SK-N-SH (cell line): ENCODE results near the gene FLYWCH1. TPM values are rescaled to one million over a fixed set of nuclear protein-coding genes. Genes with fewer than 3 reads are reported as not detected.

Source experiments
- CTCF ChIA-PET: fragments of 300-600, 350-600 bp; formaldehyde crosslinking; extraction: SDS; loops from one replicate; lab custom pipeline; 2021; lab: Yijun Ruan, JAX
- POLR2A ChIA-PET: fragments of 350-600 bp; sonication (Branson Sonifier 250); formaldehyde crosslinking; extraction: SDS; loops from one replicate; lab custom pipeline; 2020; ENCODE audit warnings: antibody characterized with exemption, inconsistent platforms; lab: Yijun Ruan, JAX
- DNase-seq: peaks from one replicate; pipeline ENCODE4 v3.0.0; 2012
- H2AFZ ChIP-seq: fragments of 200-600 bp; sonication (generic); 2 replicates; pipeline ENCODE4 v1.8.1; 2016; ENCODE audit warnings: antibody characterized with exemption, mild to moderate bottlenecking, low read depth
- H3F3A ChIP-seq: fragments of 200-600 bp; sonication (generic); replicated peaks from 2 replicates; pipeline ENCODE3; 2016; ENCODE audit warnings: antibody characterized with exemption, mild to moderate bottlenecking; ENCODE audit not compliant: insufficient read depth
- H3K27ac ChIP-seq, 2 experiments: fragments of 200-500 bp in 1 of 2; fragments of 200-600 bp in 1 of 2; sonication (Bioruptor generic) in 1 of 2; sonication (generic), shearing (Covaris generic) in 1 of 2; 2 replicates each; pipeline versions ENCODE4 v1.5.1 to v1.6.1; 2014 to 2016; ENCODE audit warnings: low read depth in 2 of 2, inconsistent platforms in 1 of 2, low read length in 1 of 2, mild to moderate bottlenecking in 1 of 2, mixed read lengths in 1 of 2
- H3K27me3 ChIP-seq: fragments of 200-600 bp; sonication (generic), shearing (Covaris generic); 2 replicates; pipeline ENCODE4 v1.6.1; 2016; ENCODE audit warnings: mixed run types; ENCODE audit not compliant: insufficient read depth
- H3K36me3 ChIP-seq, 2 experiments: fragments of 200-500 bp in 1 of 2; fragments of 200-600 bp in 1 of 2; sonication (Bioruptor generic) in 1 of 2; sonication (generic) in 1 of 2; replicated peaks in 1 of 2; 2 replicates each; pipeline versions ENCODE3 to v1.5.1; 2014 to 2016; ENCODE audit warnings: low read length in 1 of 2, mild to moderate bottlenecking in 1 of 2; ENCODE audit not compliant: insufficient read depth in 2 of 2, control insufficient read depth in 1 of 2
- H3K4me1 ChIP-seq, 2 experiments: fragments of 200-500 bp in 1 of 2; fragments of 200-600 bp in 1 of 2; sonication (Bioruptor generic) in 1 of 2; sonication (generic), shearing (Covaris generic) in 1 of 2; 2 replicates each; pipeline versions ENCODE4 v1.5.1 to v1.6.1; 2014 to 2016; ENCODE audit warnings: low read depth in 1 of 2, low read length in 1 of 2, mixed run types in 1 of 2; ENCODE audit not compliant: insufficient read depth in 2 of 2, control insufficient read depth in 1 of 2
- H3K4me2 ChIP-seq: fragments of 200-600 bp; sonication (generic), shearing (Covaris generic); 2 replicates; pipeline ENCODE4 v1.6.1; 2017; ENCODE audit warnings: mixed run types
- H3K4me3 ChIP-seq, 2 experiments: fragments of 200-500 bp in 1 of 2; fragments of 200-600 bp in 1 of 2; sonication (Bioruptor generic) in 1 of 2; sonication (generic), shearing (Covaris generic) in 1 of 2; 2 replicates each; pipeline versions ENCODE4 v1.5.1 to v1.8.1; 2014 to 2016; ENCODE audit warnings: low read depth in 2 of 2, inconsistent platforms in 1 of 2, low read length in 1 of 2, mild to moderate bottlenecking in 1 of 2, mixed read lengths in 1 of 2, moderate library complexity in 1 of 2
- H3K79me2 ChIP-seq: fragments of 200-600 bp; sonication (generic); 2 replicates; pipeline ENCODE4 v1.8.1; 2017; ENCODE audit warnings: mild to moderate bottlenecking; ENCODE audit not compliant: insufficient read depth
- H3K9ac ChIP-seq: fragments of 200-600 bp; sonication (generic); 2 replicates; pipeline ENCODE4 v1.6.1; 2017; ENCODE audit warnings: mixed run types
- H3K9me2 ChIP-seq: fragments of 200-600 bp; sonication (generic); 2 replicates; pipeline ENCODE4 v1.6.1; 2017; ENCODE audit warnings: mixed run types
- H3K9me3 ChIP-seq: fragments of 200-600 bp; sonication (generic); 2 replicates; pipeline ENCODE4 v1.6.1; 2017; ENCODE audit warnings: mixed run types, mild to moderate bottlenecking, moderate library complexity
- H4K20me1 ChIP-seq: fragments of 200-600 bp; sonication (generic); 2 replicates; pipeline ENCODE4 v1.6.1; 2017; ENCODE audit warnings: mild to moderate bottlenecking, mixed run types; ENCODE audit not compliant: insufficient read depth
- CHD2 ChIP-seq: fragments of 150-350 bp; IDR thresholded peaks from 2 replicates; pipeline ENCODE4 v1.6.1; 2018; ENCODE audit warnings: low read length; ENCODE audit not compliant: partially characterized antibody
- ELF1 ChIP-seq: IDR thresholded peaks from 2 replicates; pipeline ENCODE4 v1.4.0; 2012
- FOXJ3 ChIP-seq: sonication (generic); formaldehyde crosslinking; IDR thresholded peaks from 2 replicates; pipeline ENCODE4 v1.5.1; 2020; ENCODE audit warnings: mild to moderate bottlenecking, missing genetic modification reagents
- FOXM1 ChIP-seq: IDR thresholded peaks from 2 replicates; pipeline ENCODE4 v1.4.0; 2012; ENCODE audit warnings: low read depth, mild to moderate bottlenecking
- MXI1 ChIP-seq: IDR thresholded peaks from 2 replicates; pipeline ENCODE4 v1.6.1; 2012; ENCODE audit warnings: mild to moderate bottlenecking, low read depth, low read length, improper control_type of control experiment
- NRF1 ChIP-seq: IDR thresholded peaks from 2 replicates; pipeline ENCODE4 v1.6.1; 2012; ENCODE audit warnings: low read depth, mild to moderate bottlenecking, low read length
- POLR2AphosphoS5 ChIP-seq: IDR thresholded peaks from 2 replicates; pipeline ENCODE4 v1.6.1; 2012; ENCODE audit warnings: low read depth, low read length
- YY1 ChIP-seq: IDR thresholded peaks from 2 replicates; pipeline ENCODE4 v1.4.0; 2012; ENCODE audit warnings: low read depth, mild to moderate bottlenecking
- ZBTB33 ChIP-seq: IDR thresholded peaks from 2 replicates; pipeline ENCODE4 v1.4.0; 2012; ENCODE audit warnings: low read depth, borderline replicate concordance
- WGBS: methylation state at CpG from one replicate; pipeline ENCODE4 v1.1.6; 2017; ENCODE audit warnings: low lambda C conversion rate; 5-methylcytosine and 5-hydroxymethylcytosine counted together
- polyA plus RNA-seq, 3 experiments: library from polyadenylated mRNA; depleted of rRNA; stranded (reverse); fragments of >200 nt; gene quantifications; 2 replicates each; pipeline ENCODE4 v1.2.3, GENCODE V29; 2012
- TF ChIP-seq, protein P1 (sequence below): IDR thresholded peaks from 2 replicates; pipeline ENCODE4 v1.6.1; 2012; ENCODE audit warnings: mild to moderate bottlenecking, low read depth, low read length, moderate library complexity
- TF ChIP-seq, protein P2 (sequence below): fragments of 150-350 bp; IDR thresholded peaks from 2 replicates; pipeline ENCODE4 v1.6.1; 2016; ENCODE audit warnings: mild to moderate bottlenecking, low read depth, low read length

Gene FLYWCH1
- polyA plus RNA-seq, 1 of the 3 experiments (the other 2 are of a cell fraction), result 30.1 TPM

DNA sequence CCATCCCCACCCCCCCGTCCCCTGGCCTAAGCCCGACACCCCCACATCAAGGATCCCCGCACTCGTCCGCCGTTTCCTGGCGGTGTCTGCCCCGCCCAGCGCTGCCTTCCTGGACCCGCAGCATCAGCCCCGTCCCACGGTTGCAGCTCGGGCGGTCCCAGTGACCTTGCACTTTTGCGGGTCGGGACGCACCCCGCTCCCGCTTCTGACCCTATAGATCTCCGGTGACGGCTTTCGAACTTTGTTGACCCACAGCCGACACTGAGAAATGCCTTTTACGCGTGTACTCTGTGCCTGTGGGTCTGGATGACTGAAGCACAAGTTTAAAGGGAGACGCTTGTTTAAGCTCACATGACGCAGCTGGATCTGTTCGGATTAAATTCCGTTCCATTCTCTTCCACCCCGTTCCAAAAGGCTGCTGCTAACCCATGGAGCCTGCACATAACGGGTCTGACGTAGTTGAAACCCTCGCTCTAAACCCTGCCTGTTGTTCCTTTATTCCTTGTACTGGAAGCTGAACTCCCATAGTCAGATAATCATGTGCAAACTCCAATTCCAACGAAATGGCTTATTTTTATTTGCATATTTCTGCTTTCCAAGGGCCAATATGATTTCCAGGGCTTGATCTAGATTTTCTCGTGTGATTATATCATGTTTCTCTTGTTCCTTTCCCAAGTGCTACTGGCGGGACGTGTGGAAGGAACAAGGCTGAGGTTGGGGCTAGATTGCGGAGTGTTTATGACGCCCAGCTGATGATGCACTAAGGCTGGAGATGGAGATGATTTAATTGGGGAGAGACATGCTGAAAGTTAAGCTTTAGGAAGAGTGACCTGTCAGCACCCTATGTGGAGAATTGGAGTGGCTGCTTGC lies 834 bp downstream of the FLYWCH1 start:
- CTCF ChIA-PET, result interaction anchor here (0.6 to 7.4 kb wide), 9 partner anchors 13 to 194 kb away, joined by 3 to 54 read pairs (median 4); no protein-coding TSS in a partner anchor
- TF ChIP-seq MXI1 (peak; percentile 59), CHD2 (no peak)
- TF ChIP-seq, all 33 proteins: peak for 1

GRCh38 chr16:2913603-2914002 lies 1.9 kb downstream of the FLYWCH1 start:
- Histone ChIP-seq H3K4me1 (peaks cover 7 to 17% of the 10 kb centered on the region in 2 experiments; a peak in 3 of 4 replicates), H3K9me3 (no peaks in the 10 kb centered on the region), H3K9me2 (no peaks in the 10 kb centered on the region), H3K79me2 (peaks cover 30% of the 10 kb centered on the region), H3K4me3 (no peak overlapping the region), H3K4me2 (peak overlapping the region; percentile 94), H4K20me1 (no peaks in the 10 kb centered on the region), H3K36me3 (peaks cover 4 to 20% of the 10 kb centered on the region in 2 experiments), H2AFZ (no peak overlapping the region), H3K27ac (no peak overlapping the region), H3F3A (peaks cover 31% of the 10 kb centered on the region), H3K9ac (no peak overlapping the region), H3K27me3 (no peaks in the 10 kb centered on the region)
- TF ChIP-seq FOXM1 (no peak), FOXJ3 (CRISPR knock-in tag) (no peak), YY1 (no peak)
- WGBS, result 94% methylated on average over 7 of the region's 7 CpGs
- DNase-seq, result no peak
- ChIA-PET POLR2A (interaction anchor here (3.1 kb wide), 1 partner anchor 30 kb away, joined by 12 read pairs; the partner anchor contains the start of gene FLYWCH2), CTCF (interaction anchor here (0.9 to 7.4 kb wide), 5 partner anchors 12 to 75 kb away, joined by 3 to 54 read pairs (median 10); no protein-coding TSS in a partner anchor)

More for the DNA sequence above, 834 bp downstream of the FLYWCH1 start:
- WGBS, result 6% methylated on average over 39 of the region's 39 CpGs
- POLR2A ChIA-PET, result interaction anchor here (0.6 to 3.1 kb wide), 4 partner anchors 29 to 193 kb away, joined by 3 to 12 read pairs (median 5); partner anchors contain the start of gene FLYWCH2
- H3K9me2 ChIP-seq, result no peaks in the 10 kb centered on the region
- peaks cover 4 to 20% of the 10 kb centered on the region in 2 experiments for H3K36me3 ChIP-seq
- H3K9ac ChIP-seq, result peak overlapping the region; percentile 75
- peak overlapping the region; percentile 65 to 96 for H3K4me3 ChIP-seq
- H3K27me3 ChIP-seq, result no peaks in the 10 kb centered on the region
- H3F3A ChIP-seq, result peaks cover 31% of the 10 kb centered on the region
- peaks cover 26% of the 10 kb centered on the region for H3K79me2 ChIP-seq
- H3K9me3 ChIP-seq, result no peaks in the 10 kb centered on the region
- H3K4me2 ChIP-seq, result peak overlapping the region; percentile 94
- no peaks in the 10 kb centered on the region for H4K20me1 ChIP-seq
- peak; percentile 47 for DNase-seq
- H3K4me1 ChIP-seq, result peaks cover 7 to 17% of the 10 kb centered on the region in 2 experiments; a peak in 3 of 4 replicates
- H2AFZ ChIP-seq, result peak overlapping the region; percentile 81
- peak overlapping the region; percentile 18 to 65; a peak in 3 of 4 replicates for H3K27ac ChIP-seq

- H3K79me2 ChIP-seq, result peaks cover 30% of the 10 kb centered on the region
- peaks cover 4 to 25% of the 10 kb centered on the region in 2 experiments for H3K36me3 ChIP-seq
- H3K4me3 ChIP-seq, result no peak overlapping the region
- CTCF ChIA-PET, result interaction anchor here (1.0 to 7.4 kb wide), 3 partner anchors 12 to 145 kb away, joined by 3 to 54 read pairs (median 16); no protein-coding TSS in a partner anchor
- H3K4me2 ChIP-seq, result no peak overlapping the region
- H3K4me1 ChIP-seq, result peaks cover 7 to 17% of the 10 kb centered on the region in 2 experiments; a peak in 3 of 4 replicates
- H3K27ac ChIP-seq, result no peak overlapping the region
- WGBS, result 90% methylated on average over 7 of the region's 12 CpGs
- no peak for DNase-seq
- no peak overlapping the region for H3K9ac ChIP-seq
- no peaks in the 10 kb centered on the region for H3K9me2 ChIP-seq
- no peak overlapping the region for H2AFZ ChIP-seq
- H4K20me1 ChIP-seq, result no peaks in the 10 kb centered on the region
- H3K9me3 ChIP-seq, result no peaks in the 10 kb centered on the region
- peaks cover 37% of the 10 kb centered on the region for H3F3A ChIP-seq
- no peaks in the 10 kb centered on the region for H3K27me3 ChIP-seq
- POLR2A ChIA-PET, result interaction anchor here (0.7 kb wide), 1 partner anchor 138 kb away, joined by 5 read pairs; no protein-coding TSS in a partner anchor
- no peak for TF ChIP-seq ZBTB33
- TF ChIP-seq ELF1, result no peak
- TF ChIP-seq, protein P1, sequence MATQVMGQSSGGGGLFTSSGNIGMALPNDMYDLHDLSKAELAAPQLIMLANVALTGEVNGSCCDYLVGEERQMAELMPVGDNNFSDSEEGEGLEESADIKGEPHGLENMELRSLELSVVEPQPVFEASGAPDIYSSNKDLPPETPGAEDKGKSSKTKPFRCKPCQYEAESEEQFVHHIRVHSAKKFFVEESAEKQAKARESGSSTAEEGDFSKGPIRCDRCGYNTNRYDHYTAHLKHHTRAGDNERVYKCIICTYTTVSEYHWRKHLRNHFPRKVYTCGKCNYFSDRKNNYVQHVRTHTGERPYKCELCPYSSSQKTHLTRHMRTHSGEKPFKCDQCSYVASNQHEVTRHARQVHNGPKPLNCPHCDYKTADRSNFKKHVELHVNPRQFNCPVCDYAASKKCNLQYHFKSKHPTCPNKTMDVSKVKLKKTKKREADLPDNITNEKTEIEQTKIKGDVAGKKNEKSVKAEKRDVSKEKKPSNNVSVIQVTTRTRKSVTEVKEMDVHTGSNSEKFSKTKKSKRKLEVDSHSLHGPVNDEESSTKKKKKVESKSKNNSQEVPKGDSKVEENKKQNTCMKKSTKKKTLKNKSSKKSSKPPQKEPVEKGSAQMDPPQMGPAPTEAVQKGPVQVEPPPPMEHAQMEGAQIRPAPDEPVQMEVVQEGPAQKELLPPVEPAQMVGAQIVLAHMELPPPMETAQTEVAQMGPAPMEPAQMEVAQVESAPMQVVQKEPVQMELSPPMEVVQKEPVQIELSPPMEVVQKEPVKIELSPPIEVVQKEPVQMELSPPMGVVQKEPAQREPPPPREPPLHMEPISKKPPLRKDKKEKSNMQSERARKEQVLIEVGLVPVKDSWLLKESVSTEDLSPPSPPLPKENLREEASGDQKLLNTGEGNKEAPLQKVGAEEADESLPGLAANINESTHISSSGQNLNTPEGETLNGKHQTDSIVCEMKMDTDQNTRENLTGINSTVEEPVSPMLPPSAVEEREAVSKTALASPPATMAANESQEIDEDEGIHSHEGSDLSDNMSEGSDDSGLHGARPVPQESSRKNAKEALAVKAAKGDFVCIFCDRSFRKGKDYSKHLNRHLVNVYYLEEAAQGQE, result no peak
- no peak for TF ChIP-seq FOXM1
- no peak for TF ChIP-seq POLR2AphosphoS5
- TF ChIP-seq, protein P2, sequence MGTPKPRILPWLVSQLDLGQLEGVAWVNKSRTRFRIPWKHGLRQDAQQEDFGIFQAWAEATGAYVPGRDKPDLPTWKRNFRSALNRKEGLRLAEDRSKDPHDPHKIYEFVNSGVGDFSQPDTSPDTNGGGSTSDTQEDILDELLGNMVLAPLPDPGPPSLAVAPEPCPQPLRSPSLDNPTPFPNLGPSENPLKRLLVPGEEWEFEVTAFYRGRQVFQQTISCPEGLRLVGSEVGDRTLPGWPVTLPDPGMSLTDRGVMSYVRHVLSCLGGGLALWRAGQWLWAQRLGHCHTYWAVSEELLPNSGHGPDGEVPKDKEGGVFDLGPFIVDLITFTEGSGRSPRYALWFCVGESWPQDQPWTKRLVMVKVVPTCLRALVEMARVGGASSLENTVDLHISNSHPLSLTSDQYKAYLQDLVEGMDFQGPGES, result no peak
- no peak for TF ChIP-seq NRF1
- TF ChIP-seq CHD2, result no peak
- no peak for TF ChIP-seq YY1
These were observed 2.5 kb downstream of the FLYWCH1 start for GRCh38 chr16:2914233-2914632.
